Motor neuron (in vitro differentiated cells): Measurements from ENCODE around the gene CPLANE2. TPM values are rescaled to one million over a fixed set of nuclear protein-coding genes. Genes with fewer than 3 reads are reported as not detected.
"Not testable (repeated sequence)": the region's sequence is repeated elsewhere in the genome, so short reads cannot be mapped to it uniquely, and the experiment has no call there.

ENCODE experiments used
- ATAC-seq, 8 experiments: fragments of 200-7000 bp; cut with Tn5 transposase; replicated peaks in 6 of 8; 2 replicates each; pipeline ENCODE4 v1.8.0; 2021; ENCODE audit warnings: mild to moderate bottlenecking in 8 of 8, moderate library complexity in 8 of 8
- H3K27ac ChIP-seq, 2 donors: fragments of 250-450 bp; sonication (Bioruptor Pico); 2 replicates each; pipeline ENCODE4 v1.9.0; 2021; ENCODE audit warnings: antibody characterized with exemption in 2 of 2, mild to moderate bottlenecking in 2 of 2, moderate library complexity in 1 of 2
- H3K4me1 ChIP-seq, 2 donors: fragments of 250-450 bp; sonication (Bioruptor Pico); replicated peaks in 1 of 2; 2 replicates each; pipeline ENCODE4 v1.6.1; 2021; ENCODE audit warnings: antibody characterized with exemption in 2 of 2, mild to moderate bottlenecking in 2 of 2, moderate library complexity in 1 of 2
- H3K4me3 ChIP-seq, 5 donors: fragments of 250-450 bp; sonication (Bioruptor Pico); 2 replicates each; pipeline ENCODE4 v1.9.0; 2021; ENCODE audit warnings: antibody characterized with exemption in 5 of 5, mild to moderate bottlenecking in 5 of 5, moderate library complexity in 4 of 5
- WGBS, 10 experiments: fragments of 450-650 bp; shearing (Covaris generic); methylation state at CpG; one replicate each; pipeline ENCODE4 v1.0.0; 2022; 5-methylcytosine and 5-hydroxymethylcytosine counted together
- in situ Hi-C, 9 experiments: fragments of 400-800 bp; cut with MboI; loops; one replicate each; pipeline ENCODE4 v1.15.0; 2021; ENCODE audit warnings: low sequenced_read_pairs in 9 of 9, low pct_unique_long_range_greater_than_20kb in 2 of 9; ENCODE audit not compliant: unreplicated experiment in 9 of 9
- total RNA-seq, 8 experiments: library from RNA; unstranded; fragments of 300-600 nt; gene quantifications; 2 replicates each; pipeline versions ENCODE4 v1.2.3 to v1.2.4, GENCODE V29; 2022

CPLANE2 gene
- total RNA-seq, 8 experiments from 2014 or later: 5.0 to 14.4 (median 10.1) TPM

DNA sequence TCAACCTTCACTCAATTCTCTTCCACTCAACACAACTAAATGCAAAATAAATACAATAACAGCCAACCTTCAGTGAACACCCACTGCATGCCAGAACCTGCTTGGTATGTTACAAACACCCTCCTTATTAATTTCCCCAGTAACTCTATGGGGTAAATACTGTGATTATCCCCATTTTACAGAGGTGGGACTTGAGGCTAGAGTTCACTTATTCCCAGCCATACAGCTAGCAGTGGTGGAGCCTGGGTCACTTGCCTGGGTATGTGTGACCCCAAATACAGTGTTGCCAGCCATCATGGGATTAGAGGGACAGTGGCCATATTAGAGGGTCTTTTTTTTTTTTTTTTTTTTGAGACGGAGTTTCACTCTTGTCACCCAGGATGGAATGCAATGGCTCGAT is 1.6 kb downstream of the CPLANE2 start:
- 79 to 92% (median 80%) methylated on average over 1 to 2 of the region's 2 CpGs; no CpG with 5 or more reads in 6 of the 10 experiments for WGBS, 10 experiments
- Histone ChIP-seq H3K27ac (no peak overlapping the region), H3K4me3 (no peak overlapping the region), H3K4me1 (peaks cover 7 to 14% of the 10 kb centered on the region in 2 donors)
- in situ Hi-C loops: no loop called here
- no peak for ATAC-seq

- 90 to 100% (median 96%) methylated on average over 2 to 5 of the region's 8 CpGs; no CpG with 5 or more reads in 6 of the 10 experiments for WGBS, 10 experiments
- Histone ChIP-seq H3K27ac (no peak overlapping the region), H3K4me1 (peaks cover 7 to 14% of the 10 kb centered on the region in 2 donors), H3K4me3 (no peak overlapping the region)
- ATAC-seq: no peak
- in situ Hi-C loops: no loop called here
Observed at GRCh38 chr1:16233431-16233830, 3.6 kb downstream of the CPLANE2 start.

DNA sequence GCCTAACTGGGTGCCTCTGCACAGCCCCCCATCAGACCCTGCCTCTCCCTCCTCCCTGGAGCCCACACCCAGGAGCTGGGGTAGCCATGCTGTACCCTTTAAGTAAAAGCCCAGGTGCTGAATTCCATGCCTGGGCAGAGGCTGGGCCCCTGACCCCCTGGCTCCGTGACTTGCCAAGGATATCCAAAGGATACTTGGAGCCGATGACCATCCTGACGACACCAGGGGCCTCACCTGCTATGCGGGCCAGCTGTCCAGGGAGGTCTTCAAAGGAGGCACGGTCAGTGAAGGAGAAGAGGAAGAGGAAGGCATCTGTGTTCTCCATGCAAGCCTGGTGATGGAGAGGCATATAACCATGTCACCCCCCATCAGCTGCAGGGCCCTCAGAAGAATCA is 4.7 kb downstream of the CPLANE2 start:
- H3K4me3 ChIP-seq: no peak overlapping the region
- in situ Hi-C loops: no loop called here
- WGBS, 10 experiments: 92 to 97% methylated on average over 5 of the region's 5 CpGs; no CpG with 5 or more reads in 8 of the 10 experiments
- H3K4me1 ChIP-seq: peaks cover under 1 to 6% of the 10 kb centered on the region in 2 donors
- ATAC-seq: no peak
- no peak overlapping the region for H3K27ac ChIP-seq

DNA sequence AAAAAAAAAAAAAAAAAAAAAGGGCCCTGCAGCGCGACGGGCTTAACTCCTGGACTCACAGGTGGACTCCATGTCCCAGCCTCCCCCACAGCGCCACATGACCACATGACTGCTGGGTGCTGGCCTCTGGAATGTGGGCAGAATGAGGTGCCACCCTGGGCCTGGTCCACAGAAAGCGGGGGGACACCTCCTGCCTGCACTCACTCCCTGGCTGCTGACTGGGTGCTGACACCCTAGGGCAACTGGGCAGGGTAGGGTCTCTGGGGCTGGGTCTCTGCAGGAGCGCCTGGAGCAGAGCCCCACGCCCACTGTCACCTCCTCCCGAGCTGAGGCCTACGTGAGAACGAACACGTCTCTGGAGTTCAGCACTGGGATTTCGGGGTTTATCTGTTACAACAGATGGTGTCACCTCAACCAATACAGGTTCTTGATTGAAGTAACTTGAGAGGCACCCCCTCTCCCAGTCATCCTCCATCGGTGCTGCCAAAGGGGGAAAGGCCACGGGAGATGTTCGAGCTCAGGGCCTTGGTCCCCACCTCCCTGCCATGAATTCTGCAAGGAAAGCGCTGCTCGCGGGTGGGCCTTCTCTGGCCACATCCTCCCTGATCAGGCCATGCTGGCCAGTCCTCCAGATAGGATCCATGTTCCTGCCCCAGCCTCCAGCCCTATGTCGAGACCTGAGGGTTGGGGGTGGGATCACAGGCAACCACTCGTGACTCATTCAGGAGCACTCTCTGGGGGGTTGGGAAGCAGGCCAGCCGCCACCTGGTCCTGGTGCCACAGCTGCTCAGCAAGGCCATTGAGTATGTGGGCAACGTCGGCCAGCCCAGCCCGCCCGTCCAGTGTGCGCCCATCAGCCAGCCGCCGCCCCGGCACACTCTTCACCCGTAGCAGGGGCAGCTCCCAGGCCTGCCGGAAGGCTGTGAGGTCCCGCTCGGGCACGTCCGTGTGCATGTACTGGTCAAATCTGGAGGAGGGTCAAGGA is 5.4 kb downstream of the CPLANE2 start:
- H3K4me3 ChIP-seq: no peak overlapping the region
- WGBS, 10 experiments: 80 to 97% (median 85%) methylated on average over 1 to 19 of the region's 35 CpGs; no CpG with 5 or more reads in 4 of the 10 experiments
- ATAC-seq: no peak
- H3K4me1 ChIP-seq: peaks cover 4 to 6% of the 10 kb centered on the region in 2 donors
- no peak overlapping the region for H3K27ac ChIP-seq
- in situ Hi-C loops: no loop called here

- no peak for ATAC-seq
- 60 to 100% (median 89%) methylated on average over 1 to 9 of the region's 13 CpGs; no CpG with 5 or more reads in 5 of the 10 experiments for WGBS, 10 experiments
- in situ Hi-C loops: no loop called here
- Histone ChIP-seq H3K4me3 (no peak overlapping the region), H3K27ac (no peak overlapping the region), H3K4me1 (peaks cover 3 to 6% of the 10 kb centered on the region in 2 donors)
Observed at GRCh38 chr1:16230744-16231143, 6.2 kb downstream of the CPLANE2 start.

- 50 to 100% (median 80%) methylated on average over 1 to 6 of the region's 13 CpGs; no CpG with 5 or more reads in 3 of the 10 experiments for WGBS, 10 experiments
- Histone ChIP-seq H3K4me3 (no peak overlapping the region), H3K4me1 (peaks cover 3 to 6% of the 10 kb centered on the region in 2 donors), H3K27ac (no peak overlapping the region)
- in situ Hi-C loops: no loop called here
- no peak for ATAC-seq
Observed at GRCh38 chr1:16229976-16230740, 6.8 kb downstream of the CPLANE2 start.

DNA sequence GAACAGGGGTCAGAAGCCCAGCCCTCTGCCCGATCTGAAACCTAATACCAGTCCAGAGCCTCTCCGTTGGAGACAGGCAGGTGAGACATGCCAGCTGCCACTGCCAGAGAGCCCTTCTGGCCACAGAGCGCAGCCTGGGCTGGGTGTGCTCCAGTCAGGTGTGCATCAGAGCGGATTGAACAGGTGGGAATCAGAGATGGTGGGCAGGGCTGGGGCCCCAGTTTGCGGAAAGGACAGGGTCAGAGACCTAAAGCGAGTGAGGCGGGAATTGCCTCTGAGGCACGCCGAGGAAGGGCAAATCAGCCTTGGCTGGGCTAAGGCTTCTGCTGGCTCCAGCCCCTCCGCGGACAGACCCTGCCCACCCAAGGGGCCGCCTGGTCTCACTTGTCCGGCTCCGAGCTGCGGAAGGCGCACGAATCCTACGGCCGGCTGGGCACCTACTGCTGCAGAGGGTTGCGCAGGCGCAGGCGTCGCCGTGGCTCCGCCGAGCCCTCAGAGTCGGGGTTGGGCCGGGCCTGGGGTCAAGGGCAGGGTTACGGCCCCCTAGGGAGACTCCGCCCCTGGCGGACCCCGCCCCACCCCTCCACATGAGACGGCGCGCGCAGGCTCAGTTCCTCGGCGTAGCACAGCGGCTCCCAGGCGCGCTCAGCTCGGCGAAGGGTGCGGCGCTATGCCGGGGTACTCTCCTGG is 10.3 kb downstream of the CPLANE2 start:
- H3K4me3 ChIP-seq: peak overlapping the region; percentile 13 to 20 (median 13)
- no peak overlapping the region for H3K27ac ChIP-seq
- ATAC-seq: peak in 7 of 8 experiments; percentile 20 to 73 (median 63)
- 0 to 52% (median 9%) methylated on average over 1 to 20 of the region's 46 CpGs; no CpG with 5 or more reads in 4 of the 10 experiments for WGBS, 10 experiments
- in situ Hi-C loops: no loop called here
- H3K4me1 ChIP-seq: peaks cover 3 to 6% of the 10 kb centered on the region in 2 donors

DNA sequence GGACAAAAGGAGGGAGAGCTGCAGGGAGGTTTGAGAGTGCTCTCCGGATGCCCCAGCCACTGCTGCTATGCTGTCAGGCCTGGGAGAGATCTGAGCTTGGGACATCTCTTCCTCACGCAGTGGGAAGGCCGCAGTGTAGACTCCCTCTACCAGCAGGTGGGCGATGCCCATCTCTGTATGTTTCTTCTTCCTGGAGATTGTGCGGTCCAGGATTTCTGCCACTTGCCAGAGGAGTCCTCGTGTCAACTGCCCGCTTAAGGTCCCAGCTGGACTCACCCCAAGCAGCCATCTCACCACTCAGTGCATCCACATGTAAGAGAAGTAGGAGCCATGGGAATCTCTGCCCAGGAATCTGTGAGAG is 10.9 kb downstream of the CPLANE2 start:
- peaks cover 3 to 6% of the 10 kb centered on the region in 2 donors for H3K4me1 ChIP-seq
- H3K4me3 ChIP-seq: no peak overlapping the region
- no peak for ATAC-seq
- 20 to 100% (median 70%) methylated on average over 1 to 5 of the region's 7 CpGs; no CpG with 5 or more reads in 2 of the 10 experiments for WGBS, 10 experiments
- H3K27ac ChIP-seq: no peak overlapping the region
- in situ Hi-C loops: no loop called here

- no peak for ATAC-seq
- WGBS, 10 experiments: 20 to 100% (median 60%) methylated on average over 1 to 3 of the region's 3 CpGs; no CpG with 5 or more reads in 2 of the 10 experiments
- Histone ChIP-seq H3K27ac (no peak overlapping the region), H3K4me1 (peaks cover 3 to 6% of the 10 kb centered on the region in 2 donors), H3K4me3 (no peak overlapping the region)
- in situ Hi-C loops: no loop called here
Observed at GRCh38 chr1:16224472-16224871, 12.5 kb downstream of the CPLANE2 start.

GRCh38 chr1:16222716-16223115 is 14.3 kb downstream of the CPLANE2 start:
- WGBS, 10 experiments: 61 to 88% (median 78%) methylated on average over 1 to 14 of the region's 14 CpGs; no CpG with 5 or more reads in 3 of the 10 experiments
- H3K4me1 ChIP-seq, ATAC-seq, H3K4me3 ChIP-seq, in situ Hi-C loops, H3K27ac ChIP-seq: not testable (repeated sequence)

DNA sequence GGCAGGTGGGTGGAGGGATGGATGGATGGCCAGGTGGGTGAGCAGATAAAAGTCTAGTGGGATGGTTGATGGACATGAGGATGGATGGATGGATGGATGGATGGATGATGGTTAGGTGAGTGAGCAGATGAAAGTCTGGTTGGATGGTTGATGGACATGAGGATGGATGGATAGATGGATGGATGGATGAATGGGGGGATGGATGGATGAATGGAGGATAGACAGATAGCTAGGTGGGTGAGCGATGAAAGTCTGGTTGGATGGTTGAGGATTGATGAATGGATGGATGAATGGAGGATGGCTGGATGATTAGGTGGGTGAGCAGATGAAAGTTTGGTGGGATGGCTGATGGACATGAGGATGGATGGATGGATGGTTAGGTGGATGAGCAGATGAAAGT is 15.5 kb downstream of the CPLANE2 start:
- no peak for ATAC-seq
- Histone ChIP-seq H3K4me1 (peaks cover 4 to 5% of the 10 kb centered on the region in 2 donors), H3K4me3 (no peak overlapping the region), H3K27ac (no peak overlapping the region)
- WGBS, 10 experiments: 29 to 100% (median 75%) methylated on average over 1 of the region's 1 CpG; no CpG with 5 or more reads in 1 of the 10 experiments
- in situ Hi-C loops: no loop called here

DNA sequence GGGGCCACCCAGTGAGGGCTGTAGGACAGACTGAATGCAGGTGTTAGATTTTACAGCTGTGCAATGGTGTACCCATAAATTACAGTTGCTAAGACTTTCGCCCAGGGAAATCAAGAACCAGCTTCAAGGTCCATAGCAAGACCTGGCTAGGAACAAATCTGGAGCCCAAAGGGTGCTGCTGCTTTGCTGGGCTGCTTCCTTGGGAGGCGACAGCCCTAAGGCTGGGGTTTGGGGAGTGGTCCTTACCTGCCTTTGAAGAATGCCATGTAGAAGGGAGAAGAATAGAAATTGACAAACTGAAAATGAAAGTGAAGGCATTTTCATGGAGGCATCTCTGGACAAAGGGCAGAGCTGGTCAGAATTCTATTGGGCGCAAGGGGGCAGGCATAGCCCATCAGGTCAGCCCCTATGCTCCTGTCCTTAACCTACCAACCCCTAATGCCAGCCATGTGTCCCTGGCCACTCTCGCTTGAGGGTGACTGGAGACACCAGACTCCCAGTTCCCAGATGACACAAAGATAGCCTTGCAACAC is 16.9 kb downstream of the CPLANE2 start:
- no peak for ATAC-seq
- Histone ChIP-seq H3K4me3 (no peak overlapping the region), H3K4me1 (peaks cover 7% of the 10 kb centered on the region in 2 donors), H3K27ac (no peak overlapping the region)
- in situ Hi-C loops: no loop called here
- WGBS, 10 experiments: 79 to 100% (median 86%) methylated on average over 1 to 4 of the region's 4 CpGs; no CpG with 5 or more reads in 4 of the 10 experiments
